ENCODE measurements around the gene CALY.

DNA sequence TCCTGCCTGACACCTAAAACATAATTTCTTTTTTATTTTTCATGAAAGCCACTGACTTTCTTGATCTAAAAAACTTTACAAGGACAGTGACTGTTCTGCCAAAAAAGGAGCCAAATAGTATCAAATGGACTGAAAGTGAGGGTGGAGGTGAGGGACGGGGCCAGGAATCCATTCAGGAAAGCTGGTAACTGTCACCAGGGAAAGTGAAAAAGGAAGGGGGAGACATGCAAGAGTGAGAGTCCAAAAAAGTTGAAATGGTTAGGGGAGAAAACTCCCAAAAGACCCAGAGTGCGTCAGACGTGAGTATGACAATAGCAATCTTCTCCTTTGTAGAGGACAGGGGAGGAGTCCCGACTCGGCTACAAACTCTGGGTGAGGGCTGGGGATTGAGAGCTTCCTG lies 7.5 kb upstream of the CALY start:
- TF ChIP-seq, protein P1, sequence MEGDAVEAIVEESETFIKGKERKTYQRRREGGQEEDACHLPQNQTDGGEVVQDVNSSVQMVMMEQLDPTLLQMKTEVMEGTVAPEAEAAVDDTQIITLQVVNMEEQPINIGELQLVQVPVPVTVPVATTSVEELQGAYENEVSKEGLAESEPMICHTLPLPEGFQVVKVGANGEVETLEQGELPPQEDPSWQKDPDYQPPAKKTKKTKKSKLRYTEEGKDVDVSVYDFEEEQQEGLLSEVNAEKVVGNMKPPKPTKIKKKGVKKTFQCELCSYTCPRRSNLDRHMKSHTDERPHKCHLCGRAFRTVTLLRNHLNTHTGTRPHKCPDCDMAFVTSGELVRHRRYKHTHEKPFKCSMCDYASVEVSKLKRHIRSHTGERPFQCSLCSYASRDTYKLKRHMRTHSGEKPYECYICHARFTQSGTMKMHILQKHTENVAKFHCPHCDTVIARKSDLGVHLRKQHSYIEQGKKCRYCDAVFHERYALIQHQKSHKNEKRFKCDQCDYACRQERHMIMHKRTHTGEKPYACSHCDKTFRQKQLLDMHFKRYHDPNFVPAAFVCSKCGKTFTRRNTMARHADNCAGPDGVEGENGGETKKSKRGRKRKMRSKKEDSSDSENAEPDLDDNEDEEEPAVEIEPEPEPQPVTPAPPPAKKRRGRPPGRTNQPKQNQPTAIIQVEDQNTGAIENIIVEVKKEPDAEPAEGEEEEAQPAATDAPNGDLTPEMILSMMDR (IDR thresholded peaks at IDR 0.05): no peak
- no peak for TF ChIP-seq ZFX (IDR thresholded peaks at IDR 0.05; ENCODE audit: borderline replicate concordance)

All from 22Rv1 (cell line).